CD14-positive monocyte (primary cell): ENCODE results near the gene ALS2CL. TPM values are rescaled to one million over a fixed set of nuclear protein-coding genes. Genes with fewer than 3 reads are reported as not detected.

Source experiments
- DNase-seq, 3 donors: peaks; one replicate each; pipeline ENCODE4 v3.0.0-alpha.2; 2011 to 2022
- H2AFZ ChIP-seq: 2 replicates; pipeline ENCODE4 v1.6.0; 2012; ENCODE audit warnings: mild to moderate bottlenecking, low read depth, low read length, inconsistent platforms; ENCODE audit not compliant: insufficient read depth, poor library complexity, severe bottlenecking
- H3K27ac ChIP-seq, 2 donors: 1 replicate in 1 of 2; 2 replicates in 1 of 2; pipeline ENCODE4 v1.5.1; 2012 to 2013; ENCODE audit warnings: low read length in 2 of 2, control low read depth in 1 of 2, inconsistent platforms in 1 of 2, low read depth in 1 of 2, mild to moderate bottlenecking in 1 of 2
- H3K27me3 ChIP-seq, 2 donors: one replicate each; pipeline versions ENCODE4 v1.6.0 to v1.6.1; 2011 to 2013; ENCODE audit warnings: low read length in 2 of 2; ENCODE audit not compliant: control insufficient read depth in 2 of 2, insufficient read depth in 2 of 2
- H3K36me3 ChIP-seq, 2 donors: replicated peaks in 1 of 2; 1 replicate in 1 of 2; 2 replicates in 1 of 2; pipeline versions ENCODE4 v1.5.1 to v1.6.1; 2012 to 2013; ENCODE audit warnings: low read length in 2 of 2, control low read depth in 1 of 2, inconsistent platforms in 1 of 2, mild to moderate bottlenecking in 1 of 2; ENCODE audit not compliant: insufficient read depth in 2 of 2, control insufficient read depth in 1 of 2
- H3K4me1 ChIP-seq, 2 donors: 1 replicate in 1 of 2; 2 replicates in 1 of 2; pipeline versions ENCODE4 v1.5.1 to v1.6.1; 2012 to 2013; ENCODE audit warnings: low read length in 2 of 2, control low read depth in 1 of 2, inconsistent platforms in 1 of 2, mild to moderate bottlenecking in 1 of 2, moderate library complexity in 1 of 2; ENCODE audit not compliant: insufficient read depth in 2 of 2, control insufficient read depth in 1 of 2
- H3K4me2 ChIP-seq: replicated peaks from 2 replicates; pipeline ENCODE3; 2012; ENCODE audit warnings: low read length, moderate library complexity, mild to moderate bottlenecking; ENCODE audit not compliant: poor library complexity, severe bottlenecking; ENCODE audit errors: extremely low read depth
- H3K4me3 ChIP-seq, 3 experiments: fragments of 200-600 bp in 1 of 3; sonication (generic) in 1 of 3; replicated peaks in 1 of 3; 1 replicate in 2 of 3; 2 replicates in 1 of 3; pipeline ENCODE4 v1.5.1; 2011 to 2013; ENCODE audit warnings: low read length in 3 of 3, mild to moderate bottlenecking in 3 of 3, control low read depth in 2 of 3, low read depth in 2 of 3, inconsistent platforms in 1 of 3, moderate library complexity in 1 of 3
- H3K79me2 ChIP-seq: 2 replicates; pipeline ENCODE4 v1.6.0; 2012; ENCODE audit warnings: mild to moderate bottlenecking, control low read depth, inconsistent platforms, low read length, moderate library complexity; ENCODE audit not compliant: insufficient read depth
- H3K9ac ChIP-seq: 2 replicates; pipeline ENCODE4 v1.6.0; 2017; ENCODE audit warnings: low read length, mild to moderate bottlenecking; ENCODE audit not compliant: insufficient read depth, poor library complexity, severe bottlenecking
- H3K9me3 ChIP-seq, 2 donors: replicated peaks in 1 of 2; 1 replicate in 1 of 2; 2 replicates in 1 of 2; pipeline versions ENCODE4 v1.5.1 to v1.6.1; 2012 to 2013; ENCODE audit warnings: low read length in 2 of 2, control low read depth in 1 of 2; ENCODE audit not compliant: control insufficient read depth in 1 of 2, insufficient read depth in 1 of 2
- H4K20me1 ChIP-seq: 2 replicates; pipeline ENCODE4 v1.6.0; 2012; ENCODE audit warnings: mild to moderate bottlenecking, low read length, control low read depth, moderate library complexity; ENCODE audit not compliant: insufficient read depth
- H3K27ac Mint-ChIP-seq, 7 donors: one replicate each; pipeline ENCODE4 v1.8.0; 2020; ENCODE audit warnings: mild to moderate bottlenecking in 7 of 7, mixed read lengths in 7 of 7, moderate library complexity in 6 of 7, inconsistent platforms in 2 of 7
- H3K27me3 Mint-ChIP-seq, 3 donors: one replicate each; pipeline ENCODE4 v1.8.0; 2021 to 2022; ENCODE audit warnings: low read depth in 3 of 3, mild to moderate bottlenecking in 3 of 3, mixed read lengths in 3 of 3, moderate library complexity in 3 of 3, inconsistent platforms in 1 of 3
- H3K36me3 Mint-ChIP-seq, 2 donors: one replicate each; pipeline ENCODE4 v1.8.0; 2020; ENCODE audit warnings: mixed read lengths in 2 of 2, inconsistent platforms in 1 of 2, mild to moderate bottlenecking in 1 of 2
- H3K4me1 Mint-ChIP-seq: one replicate; pipeline ENCODE4 v1.8.0; 2020; ENCODE audit warnings: mild to moderate bottlenecking, mixed read lengths
- H3K4me3 Mint-ChIP-seq, 2 donors: one replicate each; pipeline ENCODE4 v1.8.0; 2020; ENCODE audit warnings: mild to moderate bottlenecking in 2 of 2, mixed read lengths in 2 of 2, moderate library complexity in 1 of 2
- H3K9me3 Mint-ChIP-seq, 7 donors: one replicate each; pipeline ENCODE4 v1.8.0; 2020 to 2022; ENCODE audit warnings: mixed read lengths in 7 of 7, mild to moderate bottlenecking in 6 of 7, moderate library complexity in 6 of 7, inconsistent platforms in 2 of 7
- CTCF ChIP-seq: fragments of 200-600 bp; IDR thresholded peaks from one replicate; pipeline ENCODE4 v1.8.0; 2022; ENCODE audit warnings: antibody characterized with exemption, mild to moderate bottlenecking
- whole genome bisulfite sequencing: methylation state at CpG from one replicate; pipeline ENCODE4 v1.1.5; 2013; ENCODE audit warnings: missing lambda C conversion rate; ENCODE audit not compliant: insufficient coverage; 5-methylcytosine and 5-hydroxymethylcytosine counted together
- intact Hi-C, 2 donors: fragments of 100-400 bp; cut with micrococcal nuclease; formaldehyde crosslinking; loops; one replicate each; pipeline versions ENCODE4 v1.15.0 to v1.15.1; 2023
- polyA plus RNA-seq, 3 donors: library from polyadenylated mRNA; depleted of rRNA in 1 of 3; unstranded in 2 of 3; stranded (reverse) in 1 of 3; fragments of 300-500 nt in 2 of 3; fragments of >200 nt in 1 of 3; fragmentation: Illumina TruSeq in 2 of 3; gene quantifications; 1 replicate in 2 of 3; 2 replicates in 1 of 3; pipeline ENCODE4 v1.2.3, GENCODE V29; 2012 to 2021

Gene ALS2CL
- polyA plus RNA-seq, 3 donors, result 0.38 to 5.7 (median 0.55) TPM

DNA sequence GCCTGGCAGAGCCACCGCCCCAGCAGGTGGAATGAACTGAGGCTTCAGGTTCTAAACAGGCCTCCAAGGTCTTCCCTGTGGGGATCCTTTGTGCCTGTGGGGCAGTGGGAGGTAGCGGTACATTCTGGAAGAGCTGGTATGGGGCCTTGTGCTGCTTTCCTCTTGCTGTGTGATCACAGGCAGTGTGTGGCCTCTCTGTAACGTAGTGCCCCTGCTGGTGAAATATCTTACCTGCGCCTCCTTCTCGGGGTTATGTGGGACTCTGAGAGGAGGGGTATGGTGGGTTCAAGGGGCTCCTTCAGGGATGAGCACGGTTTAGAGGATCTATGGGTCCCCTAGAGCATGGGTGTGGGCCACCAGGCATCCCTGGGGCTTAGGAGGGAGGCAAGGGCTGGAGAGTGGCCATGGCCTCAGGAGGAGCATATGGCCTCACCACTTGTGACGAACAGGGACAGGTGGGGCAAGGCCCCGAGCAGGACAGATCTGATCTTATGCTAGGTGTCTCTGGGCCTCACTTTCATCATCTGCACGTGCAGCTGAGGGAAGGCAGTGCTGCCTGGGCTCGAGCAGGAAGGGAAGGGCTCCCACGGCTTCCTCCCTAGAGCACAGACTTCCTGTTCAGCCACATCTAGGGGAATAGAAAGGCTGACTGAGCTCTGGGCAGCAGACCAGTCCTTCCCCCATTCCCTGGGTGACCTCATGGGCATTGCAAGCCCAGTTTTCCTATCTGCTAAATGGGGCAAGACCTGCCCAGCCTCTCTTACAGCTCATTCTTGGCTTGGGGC, 1.9 kb upstream of the ALS2CL start:
- peaks cover 4 to 8% of the 10 kb centered on the region in 2 donors for H3K36me3 Mint-ChIP-seq
- peak overlapping the region; percentile 37 to 42 for H3K4me3 Mint-ChIP-seq
- peaks cover 13 to 27% (median 18%) of the 10 kb centered on the region in 3 donors for H3K27me3 Mint-ChIP-seq
- intact Hi-C loops, result loop anchor here in 1 of 2 donors (10.0 kb wide), 1 partner anchor 279 kb away; the partner anchor contains the start of genes CCDC12 and NBEAL2
- peaks cover 71% of the 10 kb centered on the region for H3K4me1 Mint-ChIP-seq
- Histone ChIP-seq H3K4me2 (peak overlapping the region; percentile 26), H3K9ac (no peak overlapping the region), H3K4me3 (peak overlapping the region in 1 of 3 experiments; percentile 83), H2AFZ (peak overlapping the region; percentile 38), H3K36me3 (no peaks in the 10 kb centered on the region), H4K20me1 (peaks cover 12% of the 10 kb centered on the region), H3K27me3 (peaks cover 0 to 10% of the 10 kb centered on the region in 2 donors), H3K4me1 (peaks cover 68 to 78% of the 10 kb centered on the region in 2 donors), H3K79me2 (no peaks in the 10 kb centered on the region), H3K27ac (peak overlapping the region; percentile 37 to 70), H3K9me3 (no peaks in the 10 kb centered on the region)
- peak overlapping the region; percentile 76 to 92 (median 87) for H3K27ac Mint-ChIP-seq
- peak; percentile 40 for TF ChIP-seq CTCF
- DNase-seq, result peak; percentile 85 to 92 (median 89)
- H3K9me3 Mint-ChIP-seq, result peaks cover 0 to 2% (median 0%) of the 10 kb centered on the region in 7 donors
- 34% methylated on average over 7 of the region's 11 CpGs for WGBS

- peak overlapping the region; percentile 98 for H3K4me2 ChIP-seq
- peak overlapping the region in 2 of 7 donors; percentile 87 to 92 for H3K27ac Mint-ChIP-seq
- no peak for TF ChIP-seq CTCF
- H3K27me3 ChIP-seq, result peaks cover 0 to 10% of the 10 kb centered on the region in 2 donors
- peaks cover 0 to 2% (median 0%) of the 10 kb centered on the region in 7 donors for H3K9me3 Mint-ChIP-seq
- no peaks in the 10 kb centered on the region for H3K36me3 ChIP-seq
- WGBS, result 100% methylated on average over 2 of the region's 3 CpGs
- H3K4me1 ChIP-seq, result peaks cover 60 to 69% of the 10 kb centered on the region in 2 donors
- no peaks in the 10 kb centered on the region for H3K79me2 ChIP-seq
- H3K4me3 ChIP-seq, result peak overlapping the region in 1 of 3 experiments; percentile 83
- peaks cover 13 to 28% (median 17%) of the 10 kb centered on the region in 3 donors for H3K27me3 Mint-ChIP-seq
- H3K9me3 ChIP-seq, result no peaks in the 10 kb centered on the region
- no peak overlapping the region for H3K27ac ChIP-seq
- intact Hi-C loops, result loop anchor here in 1 of 2 donors (10.0 kb wide), 1 partner anchor 280 kb away; the partner anchor contains the start of genes CCDC12 and NBEAL2
- H3K4me1 Mint-ChIP-seq, result peaks cover 64% of the 10 kb centered on the region
- DNase-seq, result no peak
- peaks cover 5% of the 10 kb centered on the region for H4K20me1 ChIP-seq
- no peak overlapping the region for H3K4me3 Mint-ChIP-seq
- no peak overlapping the region for H2AFZ ChIP-seq
- H3K9ac ChIP-seq, result no peak overlapping the region
- H3K36me3 Mint-ChIP-seq, result peaks cover 4 to 7% of the 10 kb centered on the region in 2 donors
Measured at GRCh38 chr3:46694520-46694919, 1.0 kb upstream of the ALS2CL start.
